ENCODE results near the gene CHL1. TPM values are rescaled to one million over a fixed set of nuclear protein-coding genes. Genes with fewer than 3 reads are reported as not detected.

CHL1 gene
- total RNA-seq, 1 donor from 2014 or later: 0.53 TPM

DNA sequence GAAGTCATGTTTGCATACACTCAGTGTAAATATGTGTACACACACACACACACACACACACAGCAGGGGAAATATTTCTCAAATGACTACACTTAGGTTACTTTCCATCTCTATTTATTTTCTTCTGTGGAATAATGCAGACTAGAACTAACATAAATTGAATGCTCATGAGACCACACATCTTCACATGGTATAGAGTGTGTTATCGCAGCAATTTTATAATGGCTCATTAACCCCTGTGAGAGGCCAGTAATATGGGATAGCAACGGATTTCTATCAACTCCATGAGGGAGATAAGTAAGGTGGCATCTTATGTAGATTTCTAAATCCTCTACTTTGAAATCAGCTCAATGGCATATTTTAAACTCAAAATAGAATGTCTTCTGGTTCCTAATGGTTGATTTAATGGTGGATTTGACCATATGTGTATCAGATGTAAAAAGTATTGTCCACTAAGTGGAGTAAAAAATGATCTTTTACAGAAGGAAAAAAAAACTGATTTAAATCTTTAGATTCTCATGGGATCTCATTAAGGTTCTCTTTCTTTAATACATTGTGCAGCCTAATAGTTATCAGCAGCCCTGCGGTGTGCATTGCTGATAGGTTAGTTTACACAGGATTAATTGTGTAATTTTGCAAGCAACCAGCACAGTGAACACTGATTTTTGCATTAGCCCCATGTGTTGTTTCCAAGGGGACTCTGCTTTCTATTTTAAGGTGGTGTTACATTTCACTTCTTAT lies 32.0 kb downstream of the CHL1 start:
- TF ChIP-seq, protein P1, sequence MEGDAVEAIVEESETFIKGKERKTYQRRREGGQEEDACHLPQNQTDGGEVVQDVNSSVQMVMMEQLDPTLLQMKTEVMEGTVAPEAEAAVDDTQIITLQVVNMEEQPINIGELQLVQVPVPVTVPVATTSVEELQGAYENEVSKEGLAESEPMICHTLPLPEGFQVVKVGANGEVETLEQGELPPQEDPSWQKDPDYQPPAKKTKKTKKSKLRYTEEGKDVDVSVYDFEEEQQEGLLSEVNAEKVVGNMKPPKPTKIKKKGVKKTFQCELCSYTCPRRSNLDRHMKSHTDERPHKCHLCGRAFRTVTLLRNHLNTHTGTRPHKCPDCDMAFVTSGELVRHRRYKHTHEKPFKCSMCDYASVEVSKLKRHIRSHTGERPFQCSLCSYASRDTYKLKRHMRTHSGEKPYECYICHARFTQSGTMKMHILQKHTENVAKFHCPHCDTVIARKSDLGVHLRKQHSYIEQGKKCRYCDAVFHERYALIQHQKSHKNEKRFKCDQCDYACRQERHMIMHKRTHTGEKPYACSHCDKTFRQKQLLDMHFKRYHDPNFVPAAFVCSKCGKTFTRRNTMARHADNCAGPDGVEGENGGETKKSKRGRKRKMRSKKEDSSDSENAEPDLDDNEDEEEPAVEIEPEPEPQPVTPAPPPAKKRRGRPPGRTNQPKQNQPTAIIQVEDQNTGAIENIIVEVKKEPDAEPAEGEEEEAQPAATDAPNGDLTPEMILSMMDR (IDR thresholded peaks at IDR 0.05): no peak
- Histone ChIP-seq H3K4me3 (no peak overlapping the region), H3K9me3 (no peaks in the 10 kb centered on the region), H3K27me3 (no peaks in the 10 kb centered on the region), H3K27ac (no peak overlapping the region), H3K36me3 (no peaks in the 10 kb centered on the region), H3K4me1 (no peaks in the 10 kb centered on the region)
- no peak for DNase-seq (ENCODE audit: low spot score in 2 of 2)
- intact Hi-C loops (cut with DNase I): no loop called here

DNA sequence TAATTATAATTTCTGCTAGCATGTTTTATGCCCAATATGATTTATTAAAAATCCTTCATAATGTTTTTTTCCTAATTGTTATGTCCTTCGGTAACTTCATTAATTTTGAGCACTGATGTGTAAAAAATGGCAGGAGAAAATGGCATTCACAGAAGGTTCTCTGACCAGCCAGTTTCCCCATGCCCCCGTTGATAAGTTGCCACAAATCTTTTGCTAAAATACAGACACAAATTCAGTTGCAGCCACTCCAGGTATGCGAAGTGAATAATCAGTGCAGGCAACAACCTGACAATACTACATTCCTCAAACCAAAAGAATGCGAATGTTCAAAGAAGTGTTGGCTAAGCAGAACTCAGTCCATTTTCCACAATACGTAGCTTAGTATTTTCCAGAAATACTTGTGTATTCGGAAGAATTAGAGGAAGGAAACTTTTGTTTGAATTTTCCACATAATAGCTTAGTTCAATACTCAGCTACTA lies 32.7 kb downstream of the CHL1 start:
- TF ChIP-seq, protein P1 (IDR thresholded peaks at IDR 0.05): no peak
- Histone ChIP-seq H3K9me3 (no peaks in the 10 kb centered on the region), H3K36me3 (no peaks in the 10 kb centered on the region), H3K4me3 (no peak overlapping the region), H3K4me1 (no peaks in the 10 kb centered on the region), H3K27ac (no peak overlapping the region), H3K27me3 (no peaks in the 10 kb centered on the region)
- intact Hi-C loops (cut with DNase I): no loop called here
- DNase-seq (ENCODE audit: low spot score in 2 of 2): no peak

DNA sequence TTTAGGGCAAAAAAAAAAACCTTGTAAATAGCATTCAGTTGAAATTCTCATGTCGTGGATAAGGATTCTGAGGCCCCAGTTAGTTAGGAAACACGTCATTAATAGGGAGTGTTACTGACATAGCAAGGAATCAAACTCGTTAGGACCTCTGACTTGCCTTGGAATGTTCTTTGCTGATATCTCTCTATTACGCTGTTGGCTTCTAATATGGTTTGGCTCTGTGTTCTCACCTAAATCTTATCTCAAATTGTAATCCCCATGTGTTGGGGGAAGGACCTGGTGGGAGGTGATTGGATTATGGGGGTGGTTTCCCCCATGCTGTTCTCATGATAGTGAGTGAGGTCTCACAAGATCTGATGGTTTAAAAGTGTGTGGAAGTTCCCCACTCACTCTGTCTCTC lies 40.3 kb downstream of the CHL1 start:
- DNase-seq (ENCODE audit: low spot score in 2 of 2): no peak
- Histone ChIP-seq H3K9me3 (no peaks in the 10 kb centered on the region), H3K4me3 (no peak overlapping the region), H3K36me3 (no peaks in the 10 kb centered on the region), H3K4me1 (no peaks in the 10 kb centered on the region), H3K27me3 (no peaks in the 10 kb centered on the region), H3K27ac (no peak overlapping the region)
- TF ChIP-seq, protein P1 (IDR thresholded peaks at IDR 0.05): no peak
- intact Hi-C loops (cut with DNase I): no loop called here

DNA sequence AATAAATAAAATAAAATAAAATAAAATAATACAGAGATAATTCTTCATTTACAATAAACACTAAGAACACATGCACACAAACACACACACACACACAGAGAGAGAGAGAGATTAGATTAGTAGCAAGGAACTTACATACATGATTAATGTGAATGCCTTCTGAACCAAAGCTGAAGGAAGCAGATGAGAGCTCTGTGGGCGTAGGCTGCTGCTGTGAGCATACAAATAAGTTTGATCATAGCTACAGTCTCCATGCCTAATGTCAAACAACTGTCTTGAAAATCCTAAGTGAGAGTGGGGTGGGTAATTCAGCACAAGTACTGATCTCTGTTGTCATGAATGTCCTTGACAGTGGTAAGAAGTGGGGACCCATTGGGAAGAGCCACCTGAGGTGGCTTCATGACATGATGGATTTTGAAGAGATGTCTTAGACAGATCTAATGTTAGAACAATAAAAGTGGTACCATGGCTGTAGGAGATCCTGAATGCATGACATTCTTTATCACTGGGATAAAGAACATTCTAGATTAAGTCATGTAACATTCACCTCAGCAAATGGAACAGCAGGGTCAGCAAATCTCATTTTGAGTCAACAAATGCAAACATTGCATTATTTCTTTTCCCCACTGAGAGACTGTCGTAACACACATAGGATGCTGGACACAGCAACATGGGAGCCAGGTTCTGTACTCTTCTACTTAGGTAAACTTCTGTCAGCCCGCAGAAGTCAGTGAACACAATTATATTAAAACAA lies 46.2 kb downstream of the CHL1 start:
- H3K27me3 ChIP-seq: no peaks in the 10 kb centered on the region
- no peaks in the 10 kb centered on the region for H3K4me1 ChIP-seq
- no peaks in the 10 kb centered on the region for H3K36me3 ChIP-seq
- intact Hi-C loops (cut with DNase I): no loop called here
- no peak overlapping the region for H3K4me3 ChIP-seq
- no peak overlapping the region for H3K27ac ChIP-seq
- no peak for DNase-seq (ENCODE audit: low spot score in 2 of 2)
- no peaks in the 10 kb centered on the region for H3K9me3 ChIP-seq
- TF ChIP-seq, protein P1 (IDR thresholded peaks at IDR 0.05): no peak

DNA sequence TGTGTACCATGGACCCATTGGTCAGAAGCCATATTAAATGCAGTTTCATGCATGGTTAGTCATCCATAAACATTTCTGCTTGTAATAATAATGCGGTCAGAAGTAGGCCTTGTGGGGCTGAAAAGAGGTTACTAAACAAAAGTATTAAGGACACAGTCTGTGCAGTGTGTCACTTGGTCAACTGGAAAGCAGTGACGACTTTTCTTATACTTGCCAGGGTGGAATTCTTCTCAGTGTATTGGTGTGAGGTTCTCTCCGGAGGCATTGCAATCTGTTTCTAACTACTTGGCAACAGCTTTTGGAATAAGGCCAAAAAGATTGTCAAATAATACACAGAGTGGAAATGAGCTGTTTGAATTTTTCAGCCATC lies 46.8 kb downstream of the CHL1 start:
- no peak overlapping the region for H3K27ac ChIP-seq
- H3K9me3 ChIP-seq: no peaks in the 10 kb centered on the region
- no peak for DNase-seq (ENCODE audit: low spot score in 2 of 2)
- no peaks in the 10 kb centered on the region for H3K4me1 ChIP-seq
- no peaks in the 10 kb centered on the region for H3K36me3 ChIP-seq
- no peaks in the 10 kb centered on the region for H3K27me3 ChIP-seq
- intact Hi-C loops (cut with DNase I): no loop called here
- no peak overlapping the region for H3K4me3 ChIP-seq
- TF ChIP-seq, protein P1 (IDR thresholded peaks at IDR 0.05): no peak

Data from ascending aorta (tissue), 2 donors.